Effector memory CD8-positive, alpha-beta T cell (primary cell): ENCODE measurements around the gene DSC3.
"Not testable (repeated sequence)": the region's sequence is repeated elsewhere in the genome, so short reads cannot be mapped to it uniquely, and the experiment has no call there.

Experiments
- ATAC-seq: fragments of 150-1000 bp; cut with Tn5 transposase; replicated peaks from 2 replicates; pipeline ENCODE4 v1.10.0; 2021; ENCODE audit warnings: mild to moderate bottlenecking, moderate library complexity
- DNase-seq, 3 experiments: peaks; one replicate each; pipeline ENCODE4 v3.0.0; 2021
- H3K27ac Mint-ChIP-seq, 2 donors: one replicate each; pipeline ENCODE4 v1.8.0; 2022; ENCODE audit warnings: mild to moderate bottlenecking in 2 of 2, mixed read lengths in 2 of 2, moderate library complexity in 2 of 2
- H3K27me3 Mint-ChIP-seq, 2 donors: one replicate each; pipeline ENCODE4 v1.8.0; 2022; ENCODE audit warnings: mixed read lengths in 2 of 2
- H3K36me3 Mint-ChIP-seq: one replicate; pipeline ENCODE4 v1.8.0; 2022; ENCODE audit warnings: mild to moderate bottlenecking, moderate library complexity, mixed read lengths; ENCODE audit not compliant: insufficient read depth
- H3K4me1 Mint-ChIP-seq, 2 donors: one replicate each; pipeline ENCODE4 v1.8.0; 2022; ENCODE audit warnings: low read depth in 2 of 2, mixed read lengths in 2 of 2
- H3K4me3 Mint-ChIP-seq, 2 donors: one replicate each; pipeline ENCODE4 v1.8.0; 2022; ENCODE audit warnings: mild to moderate bottlenecking in 2 of 2, mixed read lengths in 2 of 2, moderate library complexity in 2 of 2
- H3K9me3 Mint-ChIP-seq, 2 donors: one replicate each; pipeline ENCODE4 v1.8.0; 2022; ENCODE audit warnings: mixed read lengths in 2 of 2

DSC3 gene

DNA sequence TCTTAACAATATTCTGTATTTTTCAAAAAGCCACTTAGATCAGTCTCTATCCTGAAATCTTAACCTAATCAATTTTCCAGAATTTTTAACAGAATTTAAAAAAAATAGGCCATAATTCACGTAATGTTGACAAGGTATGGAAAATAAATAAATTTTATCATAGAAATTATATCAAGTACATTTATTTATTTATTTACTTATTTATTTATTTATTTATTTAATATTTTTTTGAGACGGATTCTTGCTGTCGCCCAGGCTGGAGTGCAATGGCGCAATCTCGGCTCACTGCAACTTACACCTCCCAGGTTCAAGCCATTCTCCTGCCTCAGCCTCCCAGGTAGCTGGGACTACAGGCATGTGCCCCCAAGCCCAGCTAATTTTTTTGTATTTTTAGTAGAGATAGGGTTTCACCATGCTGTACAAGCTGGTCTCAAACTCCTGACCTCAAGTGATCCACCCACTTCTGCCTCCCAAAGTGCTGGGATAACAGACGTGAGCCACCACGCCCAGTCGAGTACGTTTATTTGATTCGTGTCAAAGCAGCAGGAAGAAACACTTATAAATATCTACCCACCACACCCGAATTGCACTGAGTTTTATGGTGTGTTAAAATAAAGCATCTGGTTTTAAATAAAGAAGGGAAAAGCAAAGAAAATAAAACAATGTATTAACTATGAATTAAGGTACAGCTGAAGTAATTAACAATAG lies 60.1 kb downstream of the DSC3 start:
- peaks cover 12% of the 10 kb centered on the region in 2 donors for H3K9me3 Mint-ChIP-seq
- no peaks in the 10 kb centered on the region for H3K36me3 Mint-ChIP-seq
- no peaks in the 10 kb centered on the region for H3K27me3 Mint-ChIP-seq
- H3K4me3 Mint-ChIP-seq: no peak overlapping the region
- ATAC-seq: no peak
- H3K4me1 Mint-ChIP-seq: no peaks in the 10 kb centered on the region
- H3K27ac Mint-ChIP-seq: no peak overlapping the region
- DNase-seq: no peak

DNA sequence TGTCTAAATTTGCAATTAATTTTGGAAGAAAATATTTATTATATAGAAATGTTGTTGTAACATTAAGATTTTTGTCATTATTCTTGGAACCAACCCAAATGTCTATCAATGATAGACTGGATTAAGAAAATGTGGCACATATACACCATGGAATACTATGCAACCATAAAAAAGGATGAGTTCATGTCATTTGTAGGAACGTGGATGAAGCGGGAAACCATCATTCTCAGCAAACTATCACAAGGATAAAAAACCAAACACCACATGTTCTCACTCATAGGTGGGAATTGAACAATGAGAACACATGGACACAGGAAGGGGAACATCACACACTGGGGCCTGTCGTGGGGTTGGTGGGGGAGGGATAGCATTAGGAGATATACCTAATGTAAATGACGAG lies 64.5 kb downstream of the DSC3 start:
- not testable (repeated sequence) for H3K4me3 Mint-ChIP-seq, H3K9me3 Mint-ChIP-seq, DNase-seq, H3K27ac Mint-ChIP-seq, H3K36me3 Mint-ChIP-seq, H3K27me3 Mint-ChIP-seq, ATAC-seq, H3K4me1 Mint-ChIP-seq

DNA sequence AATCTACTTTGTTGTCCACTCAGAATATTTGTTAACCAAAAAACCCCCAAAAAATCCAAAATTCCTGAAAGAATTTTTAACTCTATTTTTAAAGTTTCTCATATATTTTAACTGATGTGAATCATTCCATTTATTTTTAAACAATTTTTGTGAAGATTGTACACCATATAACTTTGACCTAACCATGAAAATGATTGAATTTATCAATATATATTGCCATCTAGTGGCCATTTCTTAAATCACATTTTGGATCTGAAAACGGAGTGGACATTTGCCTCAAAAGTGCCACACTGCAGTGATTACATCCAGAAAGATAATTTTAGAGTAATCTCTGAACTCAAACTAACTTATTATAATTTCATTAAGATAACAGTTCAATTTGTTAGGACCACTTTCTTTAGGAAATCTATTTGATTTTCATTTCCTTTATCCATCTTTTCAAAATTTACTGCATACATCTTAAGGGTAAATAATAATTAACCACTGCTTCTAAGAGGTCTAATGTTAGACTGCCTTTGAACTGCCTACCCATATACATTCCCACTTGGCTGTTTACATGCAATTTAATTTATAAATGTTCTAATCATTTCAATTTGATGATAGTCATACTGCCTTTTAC lies 71.1 kb downstream of the DSC3 start:
- Mint-ChIP-seq H3K36me3 (no peaks in the 10 kb centered on the region), H3K4me3 (no peak overlapping the region), H3K9me3 (peaks cover 0 to 2% of the 10 kb centered on the region in 2 donors), H3K27ac (no peak overlapping the region), H3K27me3 (no peaks in the 10 kb centered on the region), H3K4me1 (no peaks in the 10 kb centered on the region)
- DNase-seq (no peak), ATAC-seq (no peak)

DNA sequence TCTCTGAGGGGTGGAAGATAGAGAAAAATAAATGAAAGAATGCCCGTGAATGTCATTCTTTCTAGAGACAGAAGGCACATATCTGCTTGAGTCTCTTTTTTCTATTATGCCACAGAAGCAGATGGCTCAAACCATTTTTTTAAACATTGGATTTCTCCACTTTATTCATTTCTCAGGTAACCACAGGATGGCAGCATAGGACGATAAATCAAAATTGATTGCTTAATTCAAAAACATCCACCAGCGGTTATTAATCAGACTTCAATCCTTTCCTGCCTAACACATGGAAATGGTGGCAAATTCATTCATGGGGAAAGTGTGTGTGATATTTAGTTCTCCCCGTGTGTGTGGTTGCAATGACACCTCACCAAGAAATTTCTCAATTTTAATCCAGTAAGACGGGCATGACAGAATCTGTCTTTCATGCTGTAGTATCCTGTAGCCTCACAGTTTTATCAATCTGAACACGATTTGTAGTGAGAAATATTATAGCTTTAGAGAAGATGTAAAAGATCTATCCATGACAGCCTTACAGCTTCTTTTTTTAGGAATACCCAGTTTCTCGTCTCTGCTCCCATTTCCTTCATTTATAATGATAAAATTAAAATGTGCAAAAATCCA lies 72.2 kb downstream of the DSC3 start:
- Mint-ChIP-seq H3K9me3 (no peaks in the 10 kb centered on the region), H3K36me3 (no peaks in the 10 kb centered on the region), H3K27ac (no peak overlapping the region), H3K27me3 (no peaks in the 10 kb centered on the region), H3K4me3 (no peak overlapping the region), H3K4me1 (no peaks in the 10 kb centered on the region)
- ATAC-seq (no peak), DNase-seq (no peak)

DNA sequence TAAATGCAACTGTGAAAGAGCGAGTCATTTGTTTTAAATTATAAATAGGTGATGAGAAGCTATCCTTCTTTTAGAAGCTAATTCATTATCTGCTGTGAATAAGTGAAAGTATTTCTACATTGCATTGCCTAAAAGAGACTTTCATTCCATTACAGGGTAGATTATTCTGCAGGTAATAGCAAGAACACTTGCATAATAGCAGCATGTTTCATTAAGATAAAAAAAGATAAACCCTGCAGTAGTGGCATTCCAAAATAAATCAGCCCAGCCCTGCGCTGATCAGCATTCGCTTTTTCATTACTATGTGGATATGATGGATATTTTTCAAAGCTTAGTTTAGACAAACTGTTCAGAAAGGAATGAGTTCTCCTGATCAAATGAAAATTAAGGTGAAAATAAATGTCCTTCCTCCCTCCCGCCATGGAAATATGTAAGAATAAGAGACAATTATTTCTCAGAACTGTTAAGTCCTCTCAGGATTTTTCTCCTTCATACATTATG lies 72.8 kb downstream of the DSC3 start:
- Mint-ChIP-seq H3K36me3 (no peaks in the 10 kb centered on the region), H3K4me3 (no peak overlapping the region), H3K27me3 (no peaks in the 10 kb centered on the region), H3K27ac (no peak overlapping the region), H3K4me1 (no peaks in the 10 kb centered on the region), H3K9me3 (no peaks in the 10 kb centered on the region)
- ATAC-seq (no peak), DNase-seq (no peak)

DNA sequence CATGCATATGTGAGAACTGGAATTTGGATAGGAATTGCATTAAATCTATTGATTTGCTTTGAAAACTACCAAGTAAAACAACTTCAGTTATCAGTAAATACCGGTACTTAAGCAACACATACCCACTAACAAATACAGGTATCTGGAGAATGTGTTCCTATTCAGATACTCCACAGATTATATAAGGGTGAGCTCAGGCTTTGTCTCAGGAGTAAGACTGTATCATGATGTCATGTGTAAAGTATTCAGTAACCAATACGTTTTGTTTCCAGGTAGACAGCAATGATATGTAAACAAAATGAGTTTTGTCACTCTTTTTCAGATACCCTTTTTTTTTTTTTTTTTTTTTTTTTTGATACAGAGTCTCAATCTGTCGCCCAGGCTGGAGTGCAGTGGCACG lies 74.8 kb downstream of the DSC3 start:
- Mint-ChIP-seq H3K9me3 (no peaks in the 10 kb centered on the region), H3K4me3 (no peak overlapping the region), H3K27me3 (no peaks in the 10 kb centered on the region), H3K4me1 (no peaks in the 10 kb centered on the region), H3K36me3 (no peaks in the 10 kb centered on the region), H3K27ac (no peak overlapping the region)
- ATAC-seq: no peak
- no peak for DNase-seq

DNA sequence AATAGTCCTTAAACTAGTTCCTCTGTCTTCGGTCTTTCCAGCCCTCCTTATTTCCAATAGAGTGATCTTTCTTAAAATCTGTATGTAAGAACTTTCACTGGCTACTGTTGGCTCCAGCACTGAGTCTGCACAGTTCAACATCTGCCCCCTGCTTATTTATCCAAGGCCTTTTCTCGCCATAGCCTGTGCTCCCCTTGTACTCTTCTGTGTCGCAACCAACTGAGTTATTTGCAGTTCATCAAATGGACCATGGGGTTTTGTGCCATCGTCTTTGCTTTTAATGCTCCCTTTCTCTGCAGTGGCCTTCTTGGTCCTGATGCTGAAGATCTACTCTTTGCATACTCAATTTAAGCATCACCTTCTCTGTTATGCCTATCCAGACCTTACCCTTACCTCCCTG lies 77.3 kb downstream of the DSC3 start:
- H3K27me3 Mint-ChIP-seq: no peaks in the 10 kb centered on the region
- ATAC-seq: no peak

DNA sequence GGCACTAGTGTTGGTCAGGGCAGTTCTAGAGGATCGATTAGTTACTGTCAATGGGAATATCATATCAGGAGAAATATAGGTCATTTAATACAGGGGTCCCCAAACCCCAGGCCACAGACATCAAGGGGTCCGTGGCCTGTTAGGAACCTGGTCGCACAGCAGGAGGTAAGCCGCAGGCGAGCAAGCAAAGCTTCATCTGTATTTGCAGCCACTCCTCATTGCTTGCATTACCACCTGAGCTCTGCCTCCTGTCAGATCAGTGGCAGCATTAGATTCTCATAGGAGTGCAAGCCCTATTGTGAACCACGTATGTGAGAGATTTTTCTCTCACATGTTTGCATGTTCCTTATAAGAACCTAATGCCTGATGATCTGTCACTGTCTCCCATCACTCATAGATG lies 81.9 kb downstream of the DSC3 start:
- H3K4me3 Mint-ChIP-seq: no peak overlapping the region
- no peak for ATAC-seq
- H3K4me1 Mint-ChIP-seq: no peaks in the 10 kb centered on the region
- no peaks in the 10 kb centered on the region for H3K27me3 Mint-ChIP-seq
- H3K27ac Mint-ChIP-seq: no peak overlapping the region
- peaks cover 0 to 6% of the 10 kb centered on the region in 2 donors for H3K9me3 Mint-ChIP-seq
- no peak for DNase-seq
- H3K36me3 Mint-ChIP-seq: no peaks in the 10 kb centered on the region

More for the DNA sequence above, 77.3 kb downstream of the DSC3 start:
- Mint-ChIP-seq H3K27ac (no peak overlapping the region), H3K9me3 (no peaks in the 10 kb centered on the region), H3K36me3 (no peaks in the 10 kb centered on the region), H3K4me1 (no peaks in the 10 kb centered on the region), H3K4me3 (no peak overlapping the region)
- DNase-seq: no peak

DNA sequence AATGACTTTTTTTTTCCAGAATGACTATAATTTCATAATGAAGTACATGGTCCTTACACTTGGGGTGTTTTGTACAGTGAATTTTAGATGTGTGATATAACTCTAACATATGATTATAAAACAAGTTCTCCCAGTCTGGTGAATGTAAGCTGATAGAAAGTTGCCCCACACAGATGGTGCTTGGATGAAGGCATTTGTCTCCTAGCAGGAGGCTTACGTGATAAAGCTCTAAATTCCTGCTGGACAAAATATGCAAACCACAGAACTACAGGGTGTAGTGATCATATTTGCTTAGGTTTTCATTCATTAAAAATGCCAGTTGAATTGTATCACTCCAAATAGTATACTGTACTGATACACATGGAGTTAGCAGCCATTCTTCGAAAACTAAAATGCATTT lies 85.5 kb downstream of the DSC3 start:
- Mint-ChIP-seq H3K27me3 (no peaks in the 10 kb centered on the region), H3K4me3 (no peak overlapping the region), H3K27ac (no peak overlapping the region), H3K9me3 (peaks cover 0 to 6% of the 10 kb centered on the region in 2 donors), H3K36me3 (no peaks in the 10 kb centered on the region), H3K4me1 (no peaks in the 10 kb centered on the region)
- DNase-seq (no peak), ATAC-seq (no peak)

DNA sequence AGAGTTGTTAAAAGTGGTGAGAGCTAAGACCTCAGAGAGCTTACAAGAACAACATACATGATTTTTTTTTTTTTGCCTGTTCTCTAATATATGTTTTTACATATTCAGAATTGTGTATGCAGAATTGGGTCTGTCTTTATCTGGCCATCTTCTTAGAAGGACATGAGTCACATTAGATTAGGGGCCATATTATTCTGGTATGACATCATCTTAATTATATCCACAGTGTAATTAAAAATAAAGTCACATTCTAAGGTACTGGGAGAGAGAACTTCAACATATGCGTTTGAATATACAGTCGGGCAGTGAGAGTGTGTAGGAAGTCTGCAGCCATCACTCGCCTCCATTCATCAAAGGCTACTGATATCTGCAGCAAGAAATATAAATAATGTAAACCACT lies 88.3 kb downstream of the DSC3 start:
- Mint-ChIP-seq H3K4me3 (no peak overlapping the region), H3K4me1 (no peaks in the 10 kb centered on the region), H3K36me3 (no peaks in the 10 kb centered on the region), H3K9me3 (peaks cover 0 to 10% of the 10 kb centered on the region in 2 donors), H3K27me3 (no peaks in the 10 kb centered on the region), H3K27ac (no peak overlapping the region)
- no peak for ATAC-seq
- DNase-seq: no peak

DNA sequence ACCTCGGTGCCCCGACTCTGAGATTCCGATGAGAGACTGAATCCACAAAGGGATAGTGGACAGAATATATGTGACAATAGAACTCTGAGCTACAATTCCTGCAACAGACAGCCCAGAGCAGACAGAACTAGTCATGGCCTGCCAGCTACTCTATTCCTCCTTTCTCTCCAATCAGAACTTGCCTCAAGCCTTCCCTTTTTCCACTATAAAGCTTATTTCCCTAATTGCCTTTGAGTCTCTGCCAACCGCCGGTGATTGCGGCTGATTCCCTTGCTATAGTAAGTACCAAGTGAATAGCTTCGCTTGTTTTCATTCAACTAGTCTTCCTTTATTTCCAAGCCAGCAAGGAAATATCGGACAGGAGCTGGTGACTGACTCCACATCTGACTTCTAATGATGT lies 96.8 kb downstream of the DSC3 start:
- no peaks in the 10 kb centered on the region for H3K4me1 Mint-ChIP-seq
- H3K36me3 Mint-ChIP-seq: no peaks in the 10 kb centered on the region
- peaks cover 6 to 10% of the 10 kb centered on the region in 2 donors for H3K9me3 Mint-ChIP-seq
- no peaks in the 10 kb centered on the region for H3K27me3 Mint-ChIP-seq
- ATAC-seq: no peak
- no peak for DNase-seq
- H3K4me3 Mint-ChIP-seq: no peak overlapping the region
- H3K27ac Mint-ChIP-seq: no peak overlapping the region

DNA sequence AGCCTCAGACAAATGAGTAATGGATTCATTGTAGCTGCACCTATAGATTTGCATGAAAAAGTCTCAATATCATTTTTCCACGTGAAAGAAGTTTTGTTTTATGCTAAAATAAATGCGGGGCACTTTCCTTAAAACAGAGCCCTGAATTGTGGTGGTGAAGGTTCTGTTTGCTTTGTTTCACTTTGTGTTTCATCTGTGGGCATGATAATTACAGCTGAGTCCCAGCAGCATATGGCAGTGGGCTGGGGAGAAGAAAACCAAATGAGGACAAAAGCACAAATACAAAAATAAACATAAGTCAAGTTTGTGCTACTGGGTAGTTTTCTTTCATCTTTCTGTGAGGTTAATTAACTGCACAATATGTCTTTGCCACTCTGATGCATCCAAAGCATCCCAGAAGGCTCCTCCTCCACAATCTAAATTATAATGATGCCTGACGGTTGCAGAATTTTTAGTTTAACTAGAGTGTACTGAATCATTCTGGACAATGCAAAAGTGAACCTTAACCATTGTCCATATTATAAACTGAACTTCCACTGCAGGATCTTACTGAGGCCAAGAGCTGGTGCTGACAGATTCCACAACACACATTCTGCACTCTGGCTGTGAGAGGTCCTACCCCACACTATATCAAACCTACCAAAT lies 97.6 kb downstream of the DSC3 start:
- Mint-ChIP-seq H3K27ac (no peak overlapping the region), H3K36me3 (no peaks in the 10 kb centered on the region), H3K4me1 (no peaks in the 10 kb centered on the region), H3K4me3 (no peak overlapping the region), H3K27me3 (no peaks in the 10 kb centered on the region), H3K9me3 (peaks cover 5 to 16% of the 10 kb centered on the region in 2 donors)
- no peak for ATAC-seq
- no peak for DNase-seq

DNA sequence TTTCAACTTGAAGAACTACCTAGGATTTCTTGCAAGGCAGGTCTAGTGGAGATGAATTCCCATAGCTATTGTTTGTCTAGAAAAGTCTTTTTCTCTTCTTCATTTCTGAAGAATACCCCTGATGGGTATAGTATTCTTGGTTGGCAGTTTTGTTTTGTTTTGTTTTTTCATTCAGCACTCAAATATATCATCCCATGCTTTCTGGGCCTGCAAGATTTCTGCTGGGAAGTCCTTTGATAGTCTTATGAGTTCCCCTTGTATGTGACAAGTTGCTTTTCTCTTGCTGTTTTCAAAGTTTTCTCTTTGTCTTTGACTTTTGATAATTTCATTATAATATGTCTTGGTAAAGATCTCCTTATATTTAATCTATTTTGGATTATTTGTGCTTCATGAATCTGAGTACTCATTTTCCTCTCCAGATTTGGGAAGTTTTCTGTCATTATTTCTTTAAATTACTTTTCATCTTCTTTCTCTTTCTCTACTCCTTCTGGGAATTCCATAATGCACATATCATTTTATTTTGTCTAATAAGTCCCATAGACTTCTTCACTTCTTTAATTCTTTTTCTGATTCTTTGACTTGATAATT lies 101.5 kb downstream of the DSC3 start:
- ATAC-seq: no peak
- Mint-ChIP-seq H3K27ac (no peak overlapping the region), H3K27me3 (no peaks in the 10 kb centered on the region), H3K36me3 (no peaks in the 10 kb centered on the region), H3K4me3 (no peak overlapping the region), H3K4me1 (no peaks in the 10 kb centered on the region), H3K9me3 (peaks cover 8 to 25% of the 10 kb centered on the region in 2 donors)
- no peak for DNase-seq
